Adrenal gland (tissue), 5 donors: ENCODE results near the gene KCNK13.

Experiments used
- CTCF ChIP-seq, 6 experiments: fragments of 450-650 bp in 4 of 6; fragments of 200-600 bp in 2 of 6; sonication (generic) in 1 of 6; IDR thresholded peaks; 1 replicate in 5 of 6; 2 replicates in 1 of 6; pipeline versions ENCODE4 v1.5.1 to v1.8.0; 2016 to 2021; ENCODE audit warnings: antibody characterized with exemption in 6 of 6, mild to moderate bottlenecking in 2 of 6, moderate library complexity in 1 of 6
- POLR2A ChIP-seq, 2 donors: fragments of 450-650 bp; IDR thresholded peaks; one replicate each; pipeline ENCODE4 v1.6.1; 2017; ENCODE audit warnings: antibody characterized with exemption in 2 of 2, mild to moderate bottlenecking in 2 of 2, moderate library complexity in 1 of 2
- donor health status: DM: no; HTN: no; CAD: no.

DNA sequence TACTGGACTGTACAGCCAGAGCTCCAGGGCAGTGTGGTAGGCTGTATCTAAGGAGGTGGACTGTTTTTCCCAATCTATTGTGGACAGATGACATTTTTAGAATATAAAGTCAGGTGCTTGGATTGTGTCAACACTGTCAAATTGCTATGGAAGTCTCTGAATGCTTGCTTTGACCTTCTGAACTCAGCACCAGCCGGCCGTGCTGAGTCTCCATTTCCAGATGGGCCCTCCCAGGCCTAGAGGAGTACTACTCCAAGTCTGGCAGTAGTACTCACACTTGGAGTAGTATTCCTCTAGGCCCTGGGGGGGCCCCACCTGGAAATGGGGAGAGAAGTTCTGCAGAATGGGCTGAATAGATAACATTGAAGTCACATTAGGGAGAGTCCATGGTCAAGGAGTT, 16.2 kb upstream of the KCNK13 start:
- TF ChIP-seq CTCF (IDR thresholded peaks at IDR 0.05) (no peak), POLR2A (IDR thresholded peaks at IDR 0.05) (no peak)
